Loucy (cell line): ENCODE data around the gene EXD2.
A peak's percentile ranks its signal among the peaks of the same experiment; 100 is the strongest.

Experiments used
- H2AFZ ChIP-seq: fragments of 200-600 bp; sonication (generic); 2 replicates; pipeline ENCODE4 v1.6.0; 2016; ENCODE audit warnings: antibody characterized with exemption, mild to moderate bottlenecking, low read length, moderate library complexity
- H3F3A ChIP-seq: fragments of 200-600 bp; 2 replicates; pipeline ENCODE4 v1.6.0; 2016; ENCODE audit warnings: antibody characterized with exemption, low read depth, mild to moderate bottlenecking
- H3K27me3 ChIP-seq: fragments of 200-600 bp; sonication (generic); 2 replicates; pipeline ENCODE4 v1.6.1; 2014; ENCODE audit warnings: low read length, mild to moderate bottlenecking; ENCODE audit not compliant: insufficient read depth, poor library complexity, severe bottlenecking
- H3K36me3 ChIP-seq: fragments of 200-600 bp; sonication (generic); 2 replicates; pipeline ENCODE4 v1.6.1; 2016; ENCODE audit warnings: low read length; ENCODE audit not compliant: insufficient read depth
- H3K4me1 ChIP-seq: fragments of 200-600 bp; sonication (generic); 2 replicates; pipeline ENCODE4 v1.5.1; 2014; ENCODE audit warnings: low read length, mild to moderate bottlenecking; ENCODE audit not compliant: insufficient read depth, poor library complexity, severe bottlenecking
- H3K4me2 ChIP-seq: fragments of 200-600 bp; sonication (generic); 2 replicates; pipeline ENCODE4 v1.6.0; 2014; ENCODE audit warnings: antibody characterized with exemption, low read length, low read depth, mild to moderate bottlenecking; ENCODE audit not compliant: poor library complexity, severe bottlenecking
- H3K4me3 ChIP-seq: fragments of 200-600 bp; sonication (generic); 2 replicates; pipeline ENCODE4 v1.5.1; 2014; ENCODE audit warnings: low read length, mild to moderate bottlenecking, mixed read lengths; ENCODE audit not compliant: poor library complexity, severe bottlenecking
- H3K79me2 ChIP-seq: fragments of 200-600 bp; sonication (generic); 2 replicates; pipeline ENCODE4 v1.6.1; 2014; ENCODE audit warnings: low read length; ENCODE audit not compliant: insufficient read depth
- H3K9ac ChIP-seq: fragments of 200-600 bp; sonication (generic); 2 replicates; pipeline ENCODE4 v1.6.0; 2014; ENCODE audit warnings: mild to moderate bottlenecking, low read depth, low read length, moderate library complexity; ENCODE audit not compliant: poor library complexity, severe bottlenecking
- H3K9me2 ChIP-seq: fragments of 200-600 bp; sonication (generic); replicated peaks from 2 replicates; pipeline ENCODE4 v1.6.1; 2016; ENCODE audit warnings: low read depth, low read length, mixed read lengths
- H3K9me3 ChIP-seq: fragments of 200-600 bp; sonication (generic); 2 replicates; pipeline ENCODE4 v1.6.1; 2014; ENCODE audit warnings: mild to moderate bottlenecking, antibody characterized with exemption, low read length, low read depth; ENCODE audit not compliant: insufficient read depth
- H4K20me1 ChIP-seq: fragments of 200-600 bp; sonication (generic); 2 replicates; pipeline ENCODE4 v1.6.0; 2014; ENCODE audit warnings: antibody characterized with exemption, low read length, mild to moderate bottlenecking; ENCODE audit not compliant: insufficient read depth, poor library complexity, severe bottlenecking
- CTCF ChIP-seq: fragments of 200-600 bp; sonication (generic); conservative IDR thresholded peaks from 2 replicates; pipeline ENCODE4 v1.5.1; 2014; ENCODE audit warnings: mild to moderate bottlenecking, antibody characterized with exemption, low read length
- EZH2phosphoT487 ChIP-seq: fragments of 200-600 bp; IDR thresholded peaks from 2 replicates; pipeline ENCODE4 v1.6.1; 2018; ENCODE audit warnings: antibody characterized with exemption, mild to moderate bottlenecking, moderate library complexity, borderline replicate concordance

EXD2 gene

GRCh38 chr14:69149461-69150244, 41.6 kb upstream of the EXD2 start:
- peaks cover 6% of the 10 kb centered on the region for H3K27me3 ChIP-seq
- peaks cover 51% of the 10 kb centered on the region for H3K4me1 ChIP-seq
- H3K4me3 ChIP-seq: peak overlapping the region; percentile 92
- peak overlapping the region; percentile 90 for H3K4me2 ChIP-seq
- peaks cover 7% of the 10 kb centered on the region; the same call in 1 of the 2 replicates for H3K36me3 ChIP-seq
- H3F3A ChIP-seq: no peaks in the 10 kb centered on the region
- H3K79me2 ChIP-seq: peaks cover 78% of the 10 kb centered on the region
- no peaks in the 10 kb centered on the region for H3K9me3 ChIP-seq
- peaks cover 64% of the 10 kb centered on the region for H4K20me1 ChIP-seq
- no peak overlapping the region for H2AFZ ChIP-seq
- peak overlapping the region; percentile 94 for H3K9ac ChIP-seq
- no peaks in the 10 kb centered on the region for H3K9me2 ChIP-seq
- no peak for TF ChIP-seq EZH2phosphoT487

- Histone ChIP-seq H3K4me2 (peak overlapping the region; percentile 90), H3K27me3 (peaks cover 6% of the 10 kb centered on the region), H3K79me2 (peaks cover 59% of the 10 kb centered on the region), H3K9me3 (no peaks in the 10 kb centered on the region), H3K4me3 (peak overlapping the region; percentile 92), H3K4me1 (peaks cover 40% of the 10 kb centered on the region), H3K9ac (peak overlapping the region; percentile 94), H3K9me2 (no peaks in the 10 kb centered on the region), H3F3A (no peaks in the 10 kb centered on the region), H4K20me1 (peaks cover 45% of the 10 kb centered on the region), H2AFZ (peak overlapping the region; percentile 83), H3K36me3 (peaks cover 7% of the 10 kb centered on the region; the same call in 1 of the 2 replicates)
- TF ChIP-seq EZH2phosphoT487: no peak
- TF ChIP-seq CTCF: peak; percentile 50
Measured at GRCh38 chr14:69151458-69152180, 39.7 kb upstream of the EXD2 start.

GRCh38 chr14:69152181-69152901, 39.0 kb upstream of the EXD2 start:
- Histone ChIP-seq H3K4me2 (peak overlapping the region; percentile 90), H3K4me3 (peak overlapping the region; percentile 92), H3K9me3 (no peaks in the 10 kb centered on the region), H4K20me1 (peaks cover 38% of the 10 kb centered on the region), H3K4me1 (peaks cover 33% of the 10 kb centered on the region), H3K36me3 (peaks cover 7% of the 10 kb centered on the region; the same call in 1 of the 2 replicates), H3K9me2 (no peaks in the 10 kb centered on the region), H3K79me2 (peaks cover 52% of the 10 kb centered on the region), H3F3A (no peaks in the 10 kb centered on the region), H2AFZ (peak overlapping the region; percentile 83), H3K27me3 (peaks cover 6% of the 10 kb centered on the region), H3K9ac (peak overlapping the region; percentile 94)
- no peak for TF ChIP-seq EZH2phosphoT487
- TF ChIP-seq CTCF: no peak
